Measurements from ENCODE around the gene IGSF21.

The IGSF21 gene

DNA sequence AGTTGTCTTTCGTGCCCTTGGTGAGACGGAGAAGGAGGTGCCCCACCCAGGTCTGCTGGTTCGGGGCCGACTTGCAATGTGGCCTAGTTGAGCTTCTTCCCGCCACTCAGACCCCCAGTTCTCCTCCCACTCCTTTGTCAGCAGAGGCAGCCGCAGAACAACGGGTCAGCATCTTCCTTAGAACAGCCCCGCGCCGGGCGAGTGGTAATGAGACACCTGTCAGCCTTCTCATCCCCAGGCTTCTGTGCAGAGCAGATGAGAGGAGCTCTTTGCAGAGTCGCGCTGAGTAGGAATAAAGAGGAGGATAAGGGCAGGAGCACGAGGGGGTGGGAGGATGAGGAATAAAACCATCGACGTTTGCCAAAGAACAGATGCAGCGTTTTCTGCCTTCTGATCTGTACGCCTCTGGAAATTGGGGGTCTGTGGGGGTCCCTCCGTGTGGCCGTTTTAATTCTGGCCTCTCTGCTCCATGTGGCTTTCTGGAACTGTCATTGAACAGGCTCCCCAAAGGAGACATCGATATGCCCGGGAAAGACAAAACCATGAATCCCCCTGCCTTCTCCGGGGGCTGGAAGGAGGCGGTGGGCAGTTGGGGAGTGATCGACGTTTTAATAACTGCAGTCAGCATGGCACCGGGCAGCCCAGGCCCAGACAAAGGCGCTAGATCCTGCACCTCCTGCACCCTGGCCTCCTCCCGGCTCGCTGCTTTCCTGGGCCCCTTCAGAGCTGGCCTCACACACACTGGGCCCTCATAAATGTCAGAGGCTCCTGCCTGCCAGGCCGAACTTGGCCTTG lies 27.5 kb upstream of the IGSF21 start:
- no peak for ATAC-seq
- TF ChIP-seq ARNTL (CRISPR knock-in tag; IDR thresholded peaks at IDR 0.05; ENCODE audit: borderline replicate concordance, low read depth), result no peak
- TF ChIP-seq GLIS3 (CRISPR knock-in tag; IDR thresholded peaks at IDR 0.05), result no peak

DNA sequence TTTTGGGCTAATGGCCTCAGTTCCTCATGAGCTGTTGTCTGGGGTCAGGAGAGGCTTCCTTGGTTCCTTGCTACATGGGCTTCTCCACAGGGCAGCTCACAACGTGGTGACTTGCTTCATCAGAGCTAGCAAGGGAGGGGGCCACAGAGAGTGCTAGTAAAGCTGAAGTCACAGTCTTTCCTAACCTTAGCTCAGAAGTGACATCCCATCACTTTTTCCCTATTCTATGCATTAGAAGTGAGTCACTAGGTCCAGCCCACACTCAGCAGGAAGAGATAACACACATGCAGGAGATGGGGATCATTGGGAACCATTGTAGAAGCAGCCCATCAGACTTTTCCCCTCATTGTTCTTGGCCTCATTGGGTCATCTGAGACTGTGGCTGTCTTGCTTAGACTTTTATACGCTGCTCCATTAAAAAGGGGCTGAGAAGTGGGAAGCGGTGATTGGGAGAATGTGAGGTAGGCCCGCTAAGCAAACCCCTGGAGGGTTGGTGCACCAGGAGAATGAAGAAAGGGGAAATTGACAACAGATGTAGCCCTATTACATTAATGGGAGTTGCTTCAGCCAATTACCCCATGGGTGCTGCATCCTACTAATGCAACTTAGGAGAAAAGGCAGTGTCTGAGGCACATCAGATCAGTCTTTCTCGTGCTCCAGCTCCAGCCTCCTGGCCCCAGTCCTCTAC lies 22.1 kb upstream of the IGSF21 start:
- TF ChIP-seq ZNF565 (CRISPR knock-in tag; conservative IDR thresholded peaks at IDR 0.05; ENCODE audit: low read depth), result no peak
- TF ChIP-seq OSR1 (CRISPR knock-in tag; IDR thresholded peaks at IDR 0.05), result no peak
- TF ChIP-seq ZC3H10 (CRISPR knock-in tag; IDR thresholded peaks at IDR 0.05), result no peak
- no peak for TF ChIP-seq ISL1 (CRISPR knock-in tag; IDR thresholded peaks at IDR 0.05)
- no peak for TF ChIP-seq ZNF8 (CRISPR knock-in tag; IDR thresholded peaks at IDR 0.05)
- no peak for TF ChIP-seq TCF4 (CRISPR knock-in tag; IDR thresholded peaks at IDR 0.05; ENCODE audit: borderline replicate concordance)
- TF ChIP-seq CSDC2 (CRISPR knock-in tag; IDR thresholded peaks at IDR 0.05), result no peak
- TF ChIP-seq, protein P1, sequence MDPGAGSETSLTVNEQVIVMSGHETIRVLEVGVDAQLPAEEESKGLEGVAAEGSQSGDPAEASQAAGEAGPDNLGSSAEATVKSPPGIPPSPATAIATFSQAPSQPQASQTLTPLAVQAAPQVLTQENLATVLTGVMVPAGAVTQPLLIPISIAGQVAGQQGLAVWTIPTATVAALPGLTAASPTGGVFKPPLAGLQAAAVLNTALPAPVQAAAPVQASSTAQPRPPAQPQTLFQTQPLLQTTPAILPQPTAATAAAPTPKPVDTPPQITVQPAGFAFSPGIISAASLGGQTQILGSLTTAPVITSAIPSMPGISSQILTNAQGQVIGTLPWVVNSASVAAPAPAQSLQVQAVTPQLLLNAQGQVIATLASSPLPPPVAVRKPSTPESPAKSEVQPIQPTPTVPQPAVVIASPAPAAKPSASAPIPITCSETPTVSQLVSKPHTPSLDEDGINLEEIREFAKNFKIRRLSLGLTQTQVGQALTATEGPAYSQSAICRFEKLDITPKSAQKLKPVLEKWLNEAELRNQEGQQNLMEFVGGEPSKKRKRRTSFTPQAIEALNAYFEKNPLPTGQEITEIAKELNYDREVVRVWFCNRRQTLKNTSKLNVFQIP (CRISPR knock-in tag; IDR thresholded peaks at IDR 0.05; ENCODE audit: borderline replicate concordance, low read depth), result no peak
- no peak for TF ChIP-seq GLIS3 (CRISPR knock-in tag; IDR thresholded peaks at IDR 0.05)
- no peak for ATAC-seq

DNA sequence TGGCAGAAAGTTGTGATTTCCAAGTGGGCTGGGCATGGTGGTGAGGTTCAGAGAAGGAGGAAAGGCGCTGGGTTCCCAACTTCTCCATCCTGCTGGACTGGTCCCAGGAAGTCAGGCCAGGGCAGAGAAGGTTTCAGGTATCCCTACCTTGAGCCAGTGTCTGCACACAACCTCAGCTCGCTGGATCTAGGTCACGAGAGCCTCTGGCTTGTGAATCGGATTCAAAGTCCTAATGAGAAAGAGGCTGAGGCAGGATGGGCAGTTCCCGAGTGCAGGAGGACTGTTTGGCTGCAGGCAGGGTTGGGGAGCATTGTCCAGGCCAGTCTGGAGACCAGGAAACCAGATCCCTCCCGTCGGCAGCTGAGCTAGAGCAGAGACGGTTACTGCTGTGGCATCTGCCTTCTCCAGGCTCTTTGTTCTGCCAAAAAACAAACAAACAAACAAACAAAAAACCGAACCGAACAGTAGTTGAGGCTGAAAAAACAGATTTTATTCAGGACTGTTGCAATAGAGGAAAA lies 19.5 kb upstream of the IGSF21 start:
- ATAC-seq, result no peak
- TF ChIP-seq, protein P2, sequence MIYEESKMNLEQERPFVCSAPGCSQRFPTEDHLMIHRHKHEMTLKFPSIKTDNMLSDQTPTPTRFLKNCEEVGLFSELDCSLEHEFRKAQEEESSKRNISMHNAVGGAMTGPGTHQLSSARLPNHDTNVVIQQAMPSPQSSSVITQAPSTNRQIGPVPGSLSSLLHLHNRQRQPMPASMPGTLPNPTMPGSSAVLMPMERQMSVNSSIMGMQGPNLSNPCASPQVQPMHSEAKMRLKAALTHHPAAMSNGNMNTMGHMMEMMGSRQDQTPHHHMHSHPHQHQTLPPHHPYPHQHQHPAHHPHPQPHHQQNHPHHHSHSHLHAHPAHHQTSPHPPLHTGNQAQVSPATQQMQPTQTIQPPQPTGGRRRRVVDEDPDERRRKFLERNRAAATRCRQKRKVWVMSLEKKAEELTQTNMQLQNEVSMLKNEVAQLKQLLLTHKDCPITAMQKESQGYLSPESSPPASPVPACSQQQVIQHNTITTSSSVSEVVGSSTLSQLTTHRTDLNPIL (CRISPR knock-in tag; IDR thresholded peaks at IDR 0.05; ENCODE audit: low read depth), result no peak
- TF ChIP-seq CSDC2 (CRISPR knock-in tag; IDR thresholded peaks at IDR 0.05) (no peak), GLIS3 (CRISPR knock-in tag; IDR thresholded peaks at IDR 0.05) (no peak), TOX (CRISPR knock-in tag; IDR thresholded peaks at IDR 0.05; ENCODE audit: borderline replicate concordance) (no peak), SNAI2 (CRISPR knock-in tag; IDR thresholded peaks at IDR 0.05) (no peak)
- TF ChIP-seq, protein P3, sequence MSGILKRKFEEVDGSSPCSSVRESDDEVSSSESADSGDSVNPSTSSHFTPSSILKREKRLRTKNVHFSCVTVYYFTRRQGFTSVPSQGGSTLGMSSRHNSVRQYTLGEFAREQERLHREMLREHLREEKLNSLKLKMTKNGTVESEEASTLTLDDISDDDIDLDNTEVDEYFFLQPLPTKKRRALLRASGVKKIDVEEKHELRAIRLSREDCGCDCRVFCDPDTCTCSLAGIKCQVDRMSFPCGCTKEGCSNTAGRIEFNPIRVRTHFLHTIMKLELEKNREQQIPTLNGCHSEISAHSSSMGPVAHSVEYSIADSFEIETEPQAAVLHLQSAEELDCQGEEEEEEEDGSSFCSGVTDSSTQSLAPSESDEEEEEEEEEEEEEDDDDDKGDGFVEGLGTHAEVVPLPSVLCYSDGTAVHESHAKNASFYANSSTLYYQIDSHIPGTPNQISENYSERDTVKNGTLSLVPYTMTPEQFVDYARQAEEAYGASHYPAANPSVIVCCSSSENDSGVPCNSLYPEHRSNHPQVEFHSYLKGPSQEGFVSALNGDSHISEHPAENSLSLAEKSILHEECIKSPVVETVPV (CRISPR knock-in tag; IDR thresholded peaks at IDR 0.05), result no peak

DNA sequence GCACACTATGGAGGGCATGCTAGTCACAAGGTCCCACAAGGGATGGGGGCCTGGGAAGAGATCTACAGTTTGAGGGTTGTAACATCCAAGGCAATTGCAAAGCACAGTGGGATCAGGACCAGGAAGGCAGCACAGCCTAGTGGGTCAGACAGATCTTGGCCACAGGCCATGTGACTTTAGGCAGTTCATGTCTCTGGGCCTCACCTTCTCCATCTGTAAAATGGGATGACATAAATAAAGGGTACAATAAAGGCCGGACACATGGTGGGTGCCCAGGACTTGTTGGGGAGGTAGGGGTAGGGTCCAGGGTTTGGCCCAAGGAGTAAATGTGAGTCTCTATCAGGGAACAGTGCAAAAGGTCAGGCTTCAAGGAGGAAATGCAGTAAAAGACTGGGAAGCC lies 18.1 kb upstream of the IGSF21 start:
- no peak for ATAC-seq
- TF ChIP-seq, protein P3 (CRISPR knock-in tag; IDR thresholded peaks at IDR 0.05), result no peak
- TF ChIP-seq ESRRG (CRISPR knock-in tag; IDR thresholded peaks at IDR 0.05), result no peak
- no peak for TF ChIP-seq OSR1 (CRISPR knock-in tag; IDR thresholded peaks at IDR 0.05)
- TF ChIP-seq TCF4 (CRISPR knock-in tag; IDR thresholded peaks at IDR 0.05; ENCODE audit: borderline replicate concordance), result no peak
- no peak for TF ChIP-seq ARNTL (CRISPR knock-in tag; IDR thresholded peaks at IDR 0.05; ENCODE audit: borderline replicate concordance, low read depth)
- no peak for TF ChIP-seq CSDC2 (CRISPR knock-in tag; IDR thresholded peaks at IDR 0.05)
- no peak for TF ChIP-seq PPARA (CRISPR knock-in tag; IDR thresholded peaks at IDR 0.05; ENCODE audit: borderline replicate concordance)
- no peak for TF ChIP-seq ISL1 (CRISPR knock-in tag; IDR thresholded peaks at IDR 0.05)
- no peak for TF ChIP-seq GLIS3 (CRISPR knock-in tag; IDR thresholded peaks at IDR 0.05)
- TF ChIP-seq RARB (CRISPR knock-in tag; IDR thresholded peaks at IDR 0.05), result no peak
- TF ChIP-seq, protein P1 (CRISPR knock-in tag; IDR thresholded peaks at IDR 0.05; ENCODE audit: borderline replicate concordance, low read depth), result no peak
- TF ChIP-seq BACH2 (CRISPR knock-in tag; IDR thresholded peaks at IDR 0.05; ENCODE audit: borderline replicate concordance), result no peak
- TF ChIP-seq SNAI2 (CRISPR knock-in tag; IDR thresholded peaks at IDR 0.05), result no peak
- TF ChIP-seq ZNF70 (CRISPR knock-in tag; IDR thresholded peaks at IDR 0.05), result no peak
- TF ChIP-seq, protein P4, sequence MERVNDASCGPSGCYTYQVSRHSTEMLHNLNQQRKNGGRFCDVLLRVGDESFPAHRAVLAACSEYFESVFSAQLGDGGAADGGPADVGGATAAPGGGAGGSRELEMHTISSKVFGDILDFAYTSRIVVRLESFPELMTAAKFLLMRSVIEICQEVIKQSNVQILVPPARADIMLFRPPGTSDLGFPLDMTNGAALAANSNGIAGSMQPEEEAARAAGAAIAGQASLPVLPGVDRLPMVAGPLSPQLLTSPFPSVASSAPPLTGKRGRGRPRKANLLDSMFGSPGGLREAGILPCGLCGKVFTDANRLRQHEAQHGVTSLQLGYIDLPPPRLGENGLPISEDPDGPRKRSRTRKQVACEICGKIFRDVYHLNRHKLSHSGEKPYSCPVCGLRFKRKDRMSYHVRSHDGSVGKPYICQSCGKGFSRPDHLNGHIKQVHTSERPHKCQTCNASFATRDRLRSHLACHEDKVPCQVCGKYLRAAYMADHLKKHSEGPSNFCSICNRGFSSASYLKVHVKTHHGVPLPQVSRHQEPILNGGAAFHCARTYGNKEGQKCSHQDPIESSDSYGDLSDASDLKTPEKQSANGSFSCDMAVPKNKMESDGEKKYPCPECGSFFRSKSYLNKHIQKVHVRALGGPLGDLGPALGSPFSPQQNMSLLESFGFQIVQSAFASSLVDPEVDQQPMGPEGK (CRISPR knock-in tag; IDR thresholded peaks at IDR 0.05; ENCODE audit: borderline replicate concordance), result no peak
- no peak for TF ChIP-seq ZC3H10 (CRISPR knock-in tag; IDR thresholded peaks at IDR 0.05)
- TF ChIP-seq, protein P2 (CRISPR knock-in tag; IDR thresholded peaks at IDR 0.05; ENCODE audit: low read depth), result no peak

Data from SK-N-SH treated with all-trans-retinoic acid at 6 μM for 48 hours (cell line).